GM18873 (cell line): ENCODE data around the gene PRKCE.

Experiments
- ATAC-seq: cut with Tn5 transposase; IDR thresholded peaks from one replicate; pipeline ENCODE4 v1.9.1; 2021; ENCODE audit warnings: mild to moderate bottlenecking, moderate library complexity, moderate number of reproducible peaks; ENCODE audit not compliant: unreplicated experiment, low FRiP score

PRKCE gene

GRCh38 chr2:46169467-46169866 lies 518.0 kb downstream of the PRKCE start:
- no peak for ATAC-seq

- ATAC-seq, result no peak
These were observed 518.6 kb downstream of the PRKCE start for GRCh38 chr2:46170026-46170425.

GRCh38 chr2:46170611-46171350 lies 519.3 kb downstream of the PRKCE start:
- ATAC-seq, result no peak

GRCh38 chr2:46171411-46171953 lies 520.0 kb downstream of the PRKCE start:
- no peak for ATAC-seq

- no peak for ATAC-seq
These were observed 520.6 kb downstream of the PRKCE start for GRCh38 chr2:46171996-46172546.

- no peak for ATAC-seq
These were observed 521.6 kb downstream of the PRKCE start for GRCh38 chr2:46173030-46173429.

GRCh38 chr2:46173636-46174250 lies 522.3 kb downstream of the PRKCE start:
- ATAC-seq, result no peak

- ATAC-seq, result no peak
These were observed 523.1 kb downstream of the PRKCE start for GRCh38 chr2:46174345-46175170.

- no peak for ATAC-seq
These were observed 523.9 kb downstream of the PRKCE start for GRCh38 chr2:46175419-46175818.

- no peak for ATAC-seq
These were observed 526.1 kb downstream of the PRKCE start for GRCh38 chr2:46177461-46178089.

GRCh38 chr2:46179037-46179621 lies 527.7 kb downstream of the PRKCE start:
- ATAC-seq, result peak; percentile 67

GRCh38 chr2:46180189-46180588 lies 528.7 kb downstream of the PRKCE start:
- no peak for ATAC-seq

- no peak for ATAC-seq
These were observed 529.8 kb downstream of the PRKCE start for GRCh38 chr2:46181306-46181705.

GRCh38 chr2:46181789-46182530 lies 530.5 kb downstream of the PRKCE start:
- no peak for ATAC-seq

GRCh38 chr2:46183426-46183825 lies 532.0 kb downstream of the PRKCE start:
- ATAC-seq, result no peak

GRCh38 chr2:46184794-46185583 lies 533.5 kb downstream of the PRKCE start:
- ATAC-seq, result no peak

GRCh38 chr2:46187112-46187618 lies 535.7 kb downstream of the PRKCE start:
- ATAC-seq, result peak; percentile 47

GRCh38 chr2:46188041-46188716 lies 536.7 kb downstream of the PRKCE start:
- ATAC-seq, result no peak
